GM19324 (cell line): Measurements from ENCODE around the gene PRTG.
"Not testable (repeated sequence)": the region's sequence is repeated elsewhere in the genome, so short reads cannot be mapped to it uniquely, and the experiment has no call there.

Experiments used
- ATAC-seq: cut with Tn5 transposase; IDR thresholded peaks from one replicate; pipeline ENCODE4 v1.9.1; 2021; ENCODE audit warnings: mild to moderate bottlenecking, moderate library complexity; ENCODE audit not compliant: unreplicated experiment, low FRiP score

Gene PRTG

DNA sequence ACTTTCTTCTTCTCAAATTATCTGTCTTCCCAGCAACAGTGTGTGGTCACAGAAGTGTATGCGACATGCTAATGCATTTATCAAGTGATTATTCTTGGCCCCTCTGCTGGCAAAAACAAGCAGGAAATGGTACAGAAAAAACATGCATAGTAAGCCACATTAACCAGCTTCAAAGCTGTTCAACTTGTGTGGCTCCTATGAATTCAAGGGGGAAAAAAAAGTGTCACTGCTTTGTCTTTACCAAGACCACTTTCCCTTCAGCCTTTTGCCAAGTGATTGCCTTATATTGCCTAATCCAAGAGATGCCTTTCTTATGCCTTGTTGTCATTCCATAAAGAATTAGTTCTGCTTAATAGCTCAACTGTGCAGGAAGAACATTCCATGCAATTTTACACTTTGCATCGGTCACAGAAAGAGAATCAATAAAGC lies 39.1 kb downstream of the PRTG start:
- no peak for ATAC-seq

DNA sequence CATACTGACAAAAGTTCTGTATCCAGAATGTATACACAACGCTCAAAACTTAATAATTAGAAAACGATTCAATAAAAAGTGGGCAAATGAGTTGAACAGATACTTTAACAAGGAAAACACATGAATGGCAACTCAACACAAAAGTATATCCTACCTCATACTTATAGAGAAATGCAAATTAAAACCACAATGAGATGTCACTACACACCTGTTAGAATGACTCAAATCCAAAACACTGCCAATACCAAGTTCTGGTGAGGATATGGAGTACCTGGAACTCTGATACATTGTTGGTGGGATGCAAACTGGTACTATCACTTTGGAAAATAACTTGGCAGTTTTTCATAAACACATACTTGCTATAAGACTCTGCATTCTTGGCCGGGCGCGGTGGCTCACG lies 42.1 kb downstream of the PRTG start:
- ATAC-seq = no peak

DNA sequence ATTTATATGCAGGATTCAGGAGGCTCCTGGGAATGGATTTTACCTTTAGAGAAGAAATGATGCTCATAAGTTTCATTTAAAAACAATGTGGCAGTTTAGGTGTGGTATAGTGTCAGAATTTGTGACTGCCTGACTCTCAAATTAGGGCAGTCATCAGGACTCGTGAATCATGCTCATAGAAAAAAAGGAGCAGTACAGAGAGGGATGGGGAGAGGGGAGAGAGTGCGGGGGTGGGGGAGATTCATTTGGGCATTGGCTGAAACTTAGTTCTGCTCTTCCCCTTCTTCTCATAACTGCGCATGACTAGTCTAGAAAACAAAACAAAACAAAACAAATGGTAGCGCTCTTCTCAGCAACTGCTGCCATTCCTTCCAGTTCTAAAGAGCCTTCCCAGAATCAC lies 44.3 kb downstream of the PRTG start:
- no peak for ATAC-seq

DNA sequence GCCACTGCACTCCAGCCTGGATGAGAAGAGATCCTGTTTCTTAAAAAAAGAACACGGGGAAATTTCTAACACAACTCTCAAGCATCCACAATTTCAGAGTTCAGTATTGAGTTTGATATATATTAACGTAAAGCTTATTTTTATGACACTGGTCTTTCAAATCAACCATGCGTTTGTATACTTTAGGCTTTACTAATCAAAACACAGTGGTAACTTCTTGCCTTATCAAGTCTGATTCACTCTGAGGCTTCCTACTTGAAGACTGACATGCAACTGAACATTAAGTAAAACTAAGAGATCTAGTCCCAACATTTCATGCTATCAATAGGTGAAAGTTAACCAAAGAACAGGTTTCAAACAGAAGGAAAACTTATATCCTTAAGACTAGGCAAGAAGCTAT lies 46.7 kb downstream of the PRTG start:
- ATAC-seq = no peak

DNA sequence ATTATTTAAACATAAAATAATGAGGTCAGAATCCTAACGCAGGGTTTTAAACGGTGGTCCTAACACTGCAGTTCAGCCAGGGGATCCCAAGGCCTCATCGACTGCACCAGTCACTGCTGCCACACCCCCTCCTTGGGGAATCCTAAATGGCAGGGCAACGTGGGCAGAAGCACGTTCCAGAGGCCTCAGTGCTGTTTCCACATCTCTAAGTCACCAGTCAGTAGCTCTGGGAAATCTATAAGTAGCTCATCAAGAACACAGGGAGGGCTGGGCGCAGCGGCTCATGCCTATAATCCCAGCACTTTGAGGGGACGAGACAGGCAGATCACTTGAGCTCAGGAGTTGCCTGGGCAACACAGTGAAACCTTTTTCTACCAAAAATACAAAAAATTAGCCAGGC lies 47.5 kb downstream of the PRTG start:
- no peak for ATAC-seq

DNA sequence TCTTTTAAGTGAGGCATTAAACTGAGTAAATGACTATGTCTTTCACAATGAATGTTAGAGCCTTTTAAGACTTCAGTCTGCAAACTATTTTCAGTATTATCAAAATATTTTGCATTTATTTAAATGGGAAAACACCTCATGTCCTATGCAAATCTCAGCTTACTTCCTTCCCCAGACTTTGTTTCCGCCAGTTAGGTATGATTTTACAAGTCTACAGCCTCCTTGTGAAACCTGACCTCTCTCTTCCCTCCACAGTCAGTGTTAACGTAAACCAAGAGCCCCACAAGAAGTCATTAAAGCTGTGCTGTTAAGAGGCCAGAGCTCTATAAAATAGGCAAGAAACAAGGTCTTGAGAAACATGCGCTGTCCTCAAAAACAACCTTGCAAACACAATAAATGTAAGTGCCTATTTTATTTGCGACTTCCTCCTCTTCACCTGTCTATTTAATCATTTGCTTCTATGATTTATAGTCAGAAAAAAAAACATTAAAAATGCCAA lies 48.3 kb downstream of the PRTG start:
- no peak for ATAC-seq

DNA sequence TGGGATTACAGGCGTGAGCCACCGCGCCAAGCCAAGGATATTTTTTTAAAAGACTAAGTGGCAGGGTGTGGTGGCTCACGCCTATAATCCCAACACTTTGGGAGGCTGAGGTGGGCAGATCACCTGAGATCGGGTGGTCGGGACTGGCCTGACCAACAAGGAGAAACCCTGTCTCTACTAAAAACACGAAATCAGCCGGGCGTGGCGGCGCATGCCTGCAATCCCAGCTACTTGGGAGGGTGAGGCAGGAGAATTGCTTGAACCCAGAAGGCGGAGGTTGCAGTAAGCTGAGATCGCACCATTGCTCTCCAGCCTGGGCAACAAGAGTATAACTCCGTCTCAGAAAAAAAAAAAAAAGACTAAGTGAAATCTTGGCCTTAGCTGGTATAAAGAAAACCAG lies 49.8 kb downstream of the PRTG start:
- ATAC-seq = not testable (repeated sequence)

DNA sequence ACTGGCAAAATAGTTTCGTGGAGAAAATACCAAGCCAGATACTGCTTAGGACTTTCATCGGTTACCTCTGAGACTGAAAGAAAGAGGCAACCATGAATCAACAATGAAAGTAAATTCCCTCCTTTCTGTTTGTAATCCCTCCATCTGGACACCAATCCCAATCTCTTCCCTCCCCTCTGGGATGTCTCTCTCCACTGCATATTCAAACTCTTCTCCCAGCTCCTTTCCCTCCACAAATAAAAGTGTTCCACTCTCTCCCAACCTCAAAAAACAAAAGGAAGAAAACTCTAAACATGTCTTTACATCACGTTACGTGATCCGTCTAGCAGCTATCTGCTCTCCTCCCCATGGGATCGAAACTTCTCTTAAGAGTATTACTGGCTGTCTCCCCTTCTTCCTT lies 55.2 kb downstream of the PRTG start:
- ATAC-seq = no peak

DNA sequence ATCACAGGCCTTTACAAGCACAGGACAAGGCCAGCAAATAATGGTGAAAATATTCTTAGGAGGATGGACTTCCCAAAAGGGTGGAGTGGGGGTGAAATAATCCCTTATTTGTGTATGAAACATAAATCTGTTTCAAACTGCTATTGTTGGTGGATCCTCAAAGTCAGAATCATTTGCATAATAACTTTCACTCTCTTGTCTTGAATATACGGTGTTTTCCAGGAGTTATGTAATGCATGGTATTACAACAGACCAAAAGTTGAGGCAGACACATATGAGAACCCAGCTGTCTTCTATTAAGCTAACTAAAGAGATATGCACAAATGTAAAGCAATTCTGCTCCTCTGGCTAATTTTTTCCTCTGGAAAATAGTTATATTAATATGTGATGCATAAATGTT lies 57.7 kb downstream of the PRTG start:
- no peak for ATAC-seq

DNA sequence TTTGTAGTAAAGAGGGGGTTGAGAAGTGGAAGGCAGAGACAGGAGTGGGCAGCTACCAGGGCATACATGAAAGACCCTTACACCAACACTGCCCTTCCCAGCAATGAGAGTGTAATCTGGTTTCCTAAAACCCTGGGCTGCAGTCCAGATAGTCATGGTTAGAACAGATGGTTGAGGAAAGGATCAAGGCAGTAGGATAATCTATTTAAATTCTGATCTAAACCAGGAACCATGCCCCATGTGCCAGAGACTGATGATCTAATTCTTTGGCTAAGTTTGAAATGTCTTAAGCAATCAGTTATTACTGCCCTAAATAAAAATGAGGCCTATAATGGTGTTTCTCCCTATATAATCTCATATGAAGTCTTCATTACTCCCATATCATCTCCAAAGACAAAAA lies 59.6 kb downstream of the PRTG start:
- no peak for ATAC-seq

DNA sequence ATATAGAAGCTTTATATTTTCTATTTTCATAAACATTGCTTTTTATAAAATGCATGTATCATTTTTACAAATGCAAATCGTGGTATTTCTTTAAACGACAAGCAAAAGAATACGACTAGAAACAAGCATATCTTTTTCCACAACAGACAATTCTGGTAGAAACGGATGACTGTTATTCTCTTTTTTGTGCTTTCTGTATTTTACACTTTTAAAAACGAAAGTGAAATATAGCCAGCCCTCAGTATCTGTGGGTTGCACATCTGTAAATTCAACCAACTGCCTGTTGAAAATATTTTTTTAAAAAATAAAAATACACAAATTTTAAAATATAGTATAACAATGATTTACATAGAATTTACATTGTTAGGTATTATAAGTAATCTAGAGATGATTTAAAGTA lies 61.3 kb downstream of the PRTG start:
- no peak for ATAC-seq

DNA sequence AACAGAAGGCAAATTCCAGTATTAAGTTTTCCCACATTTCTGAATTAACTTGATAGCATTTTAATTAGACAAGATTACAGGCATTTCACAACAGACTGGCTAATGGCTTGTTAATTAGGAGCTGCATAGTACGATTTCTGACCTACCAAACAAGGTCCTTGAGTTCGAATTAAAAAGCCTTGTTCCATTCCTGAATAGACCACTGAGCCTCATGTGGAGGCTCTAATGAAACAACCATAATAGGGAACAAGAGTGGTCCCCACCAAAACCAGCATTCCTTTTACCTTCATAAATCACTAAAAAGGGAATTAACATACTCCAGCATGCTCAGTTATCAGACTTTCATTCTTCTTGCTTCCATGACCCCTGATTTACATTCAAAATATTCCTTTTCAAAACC lies 66.4 kb downstream of the PRTG start:
- no peak for ATAC-seq

DNA sequence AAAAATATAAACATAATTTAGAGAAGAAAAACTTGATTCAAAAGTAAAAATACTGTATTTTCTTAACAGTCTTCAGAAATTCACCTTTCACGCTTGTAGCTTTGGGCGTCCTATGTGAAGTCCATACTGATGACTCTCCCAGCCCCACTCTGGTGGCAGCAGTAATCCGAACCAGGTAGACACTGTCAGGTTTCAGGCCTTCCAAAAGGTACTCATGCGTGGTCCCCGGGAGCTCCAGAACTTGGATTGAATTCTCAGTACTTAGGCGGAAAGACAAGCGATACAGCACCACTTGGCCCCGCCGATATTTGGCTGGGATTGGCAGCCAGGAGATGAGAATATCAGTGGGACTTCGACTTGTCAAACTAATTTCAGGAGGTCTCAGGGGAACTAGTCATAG lies 69.7 kb downstream of the PRTG start:
- no peak for ATAC-seq

DNA sequence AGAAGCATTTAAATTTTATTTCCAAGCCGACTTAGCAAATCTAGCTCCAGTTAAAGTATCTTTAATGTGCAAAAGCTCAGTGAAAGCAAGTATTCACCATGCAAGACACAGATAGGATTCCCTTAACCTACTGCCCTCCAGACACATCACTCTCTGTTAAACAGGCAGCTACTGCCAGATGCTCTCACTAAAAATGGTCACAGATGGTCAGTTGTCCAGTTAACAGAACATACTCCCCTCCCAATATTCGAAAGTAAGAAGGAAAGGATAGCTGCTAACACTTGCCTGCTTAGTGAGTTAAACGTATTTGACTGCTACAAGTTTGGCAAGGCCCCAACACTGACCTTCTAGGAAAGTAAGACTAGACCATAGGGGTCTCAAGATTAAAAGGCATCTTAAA lies 73.7 kb downstream of the PRTG start:
- no peak for ATAC-seq

DNA sequence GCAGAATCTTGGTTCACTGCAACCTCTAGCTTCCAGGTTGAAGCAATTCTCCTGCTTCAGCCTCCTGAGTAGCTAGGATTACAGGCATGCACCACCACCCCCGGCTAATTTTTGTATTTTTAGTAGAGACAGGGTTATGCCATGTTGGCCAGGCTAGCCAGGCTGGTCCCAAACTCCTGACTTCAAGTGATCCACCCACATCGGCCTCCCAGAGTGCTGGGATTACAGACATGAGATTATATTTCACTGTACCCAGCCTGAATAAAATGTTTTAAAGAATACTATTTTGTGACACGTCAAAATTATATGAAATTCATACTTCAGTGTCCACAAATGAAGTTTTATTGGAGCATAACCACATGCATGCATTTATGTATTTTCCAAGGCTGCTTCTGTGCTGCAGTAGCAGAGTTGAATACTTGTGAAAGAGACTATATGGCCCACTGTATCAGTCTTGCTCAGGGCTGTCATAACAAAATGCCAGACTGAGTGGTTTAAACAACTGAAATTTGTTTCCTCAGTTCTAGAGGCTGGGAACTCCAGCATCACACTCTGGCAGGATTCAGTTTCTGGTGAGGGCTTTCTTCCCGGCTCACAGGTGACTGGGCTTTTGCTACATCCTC lies 77.2 kb downstream of the PRTG start:
- no peak for ATAC-seq

DNA sequence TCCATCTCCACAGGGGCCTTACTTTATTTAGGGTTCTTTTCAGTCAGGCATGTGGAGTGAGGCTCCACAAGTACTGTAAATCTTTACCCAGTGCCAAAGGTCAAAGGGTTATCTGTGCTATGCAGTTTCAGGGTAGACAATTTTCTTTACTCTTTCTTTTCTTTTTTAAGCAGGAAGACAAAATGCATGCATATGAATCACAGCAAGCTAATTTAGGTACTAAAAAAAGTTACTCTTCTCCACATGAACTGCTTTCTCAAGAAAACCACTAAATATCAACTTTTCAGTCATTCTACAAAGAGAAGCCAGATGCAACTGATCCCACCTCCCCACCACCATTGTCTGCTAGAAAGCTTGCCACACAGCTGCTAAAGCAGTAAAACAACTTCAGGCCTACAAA lies 81.5 kb downstream of the PRTG start:
- ATAC-seq = no peak

DNA sequence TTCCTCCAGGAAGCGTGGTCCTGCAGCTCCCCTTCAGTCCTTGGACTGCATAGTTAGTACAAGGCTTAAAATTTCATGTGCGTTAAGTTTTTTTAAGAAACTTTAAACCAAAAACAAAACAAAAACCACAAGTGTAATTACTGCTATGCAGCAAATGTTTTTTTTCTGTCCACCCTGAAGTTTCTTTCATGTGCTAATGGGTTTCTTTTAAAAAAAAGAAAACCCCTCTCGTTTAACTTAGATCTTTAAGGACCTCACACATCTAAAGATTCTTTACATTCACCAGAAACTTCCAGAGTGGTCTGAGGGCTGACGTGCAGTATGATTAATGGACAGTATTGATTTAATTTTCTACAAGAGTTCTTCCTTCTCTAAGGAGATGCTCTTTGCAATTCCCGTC lies 82.8 kb downstream of the PRTG start:
- ATAC-seq = no peak

DNA sequence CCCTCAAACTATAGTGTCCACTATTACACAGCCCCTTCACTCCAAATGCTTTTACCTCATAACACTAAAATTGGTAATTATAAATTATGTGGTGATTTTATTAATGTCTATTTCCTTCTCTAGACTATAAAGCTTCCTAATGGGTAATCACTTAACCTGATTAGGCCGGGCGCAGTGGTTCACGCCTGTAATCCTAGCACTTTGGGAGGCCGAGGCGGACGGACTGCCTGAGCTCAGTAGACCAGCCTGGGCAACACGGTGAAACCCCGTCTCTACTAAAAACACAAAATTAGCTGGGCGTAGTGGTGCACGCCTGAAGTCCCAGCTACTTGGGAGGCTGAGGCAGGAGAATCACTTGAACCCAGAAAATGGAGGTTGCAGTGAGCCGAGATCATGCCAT lies 83.5 kb downstream of the PRTG start:
- no peak for ATAC-seq

DNA sequence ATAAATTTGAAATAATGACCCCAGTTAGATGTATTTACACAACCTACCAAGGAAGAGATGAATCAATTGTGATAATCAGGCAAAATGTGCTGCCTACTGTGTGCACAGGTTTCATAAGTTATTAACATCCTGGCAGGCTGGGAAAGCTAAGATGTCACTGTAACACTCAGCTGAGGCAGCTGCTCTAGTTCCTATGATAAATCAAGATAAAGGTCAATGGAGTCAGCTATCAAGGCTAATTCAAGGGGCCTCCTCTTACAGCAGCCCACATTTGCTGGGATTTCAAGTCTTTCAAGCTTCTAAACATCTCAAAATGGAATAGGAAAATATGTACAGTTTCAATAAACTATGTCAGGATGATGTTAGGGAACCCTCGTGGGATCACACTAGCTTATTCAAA lies 84.1 kb downstream of the PRTG start:
- ATAC-seq = no peak

DNA sequence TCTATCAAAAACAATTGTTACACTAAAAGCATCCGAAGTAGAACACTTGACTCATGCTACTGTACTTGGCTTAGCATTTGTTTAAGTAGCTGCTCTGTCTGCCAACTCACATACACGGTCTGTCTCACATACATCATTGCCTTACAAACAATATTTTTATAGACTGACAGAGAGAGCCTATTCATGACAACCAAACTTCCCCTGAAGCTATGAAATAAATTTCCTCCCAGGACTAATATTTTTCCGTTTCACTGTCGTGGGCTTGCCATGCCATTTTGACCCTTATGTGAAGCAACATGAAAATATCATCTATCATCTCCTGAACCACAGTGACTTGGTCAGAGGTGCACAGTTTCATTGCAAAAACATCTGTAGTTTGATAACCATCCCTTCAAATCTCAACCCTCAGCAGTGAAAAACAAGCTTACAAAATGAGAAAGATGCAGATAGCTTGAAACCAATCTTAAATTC lies 88.4 kb downstream of the PRTG start:
- ATAC-seq = no peak

DNA sequence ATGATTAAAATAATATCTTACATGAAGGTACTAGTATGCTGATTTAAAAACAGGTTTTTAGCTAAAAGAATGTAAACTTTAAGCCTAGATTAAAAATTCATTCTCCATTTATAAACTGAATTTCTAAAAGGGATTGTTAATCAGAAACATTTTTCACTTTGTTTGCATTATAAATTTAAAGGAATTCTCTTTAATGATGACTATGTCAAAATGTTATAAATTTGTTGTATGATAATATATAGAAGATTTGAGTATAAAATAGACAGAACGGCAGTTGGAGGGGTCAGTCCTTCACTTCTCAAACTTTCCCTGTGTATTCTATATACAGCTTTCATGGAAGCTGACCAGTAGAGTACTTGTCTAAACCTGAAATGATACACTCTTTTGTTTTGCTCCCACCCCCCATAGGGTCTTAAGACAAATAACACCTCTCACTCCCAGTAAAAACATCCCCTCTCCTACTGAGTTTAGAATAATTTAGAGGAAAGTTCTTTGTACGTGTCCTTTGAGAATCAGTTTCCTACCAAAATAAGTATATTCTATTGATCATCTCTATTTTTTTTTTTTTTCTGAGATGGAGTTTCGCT lies 90.0 kb downstream of the PRTG start:
- ATAC-seq = no peak

DNA sequence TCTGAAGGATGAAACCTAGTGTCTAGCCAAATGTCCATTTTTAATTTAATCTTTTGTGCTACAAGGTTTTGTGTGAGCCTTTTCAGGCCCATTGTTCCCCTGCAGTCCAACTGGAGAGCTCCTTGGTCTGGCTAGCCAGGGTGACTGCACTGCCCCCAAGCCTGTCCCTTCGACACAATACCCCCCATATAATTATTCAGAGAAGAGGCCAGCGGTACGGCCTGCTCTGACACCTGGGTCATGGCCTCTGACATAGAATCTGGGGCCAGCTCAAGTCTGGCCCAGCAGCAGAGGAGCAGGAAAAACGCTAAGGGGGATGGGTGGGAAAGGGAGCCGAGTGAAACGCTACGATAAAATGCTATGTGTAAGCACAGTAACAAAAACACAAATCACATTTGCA lies 90.6 kb downstream of the PRTG start:
- no peak for ATAC-seq

DNA sequence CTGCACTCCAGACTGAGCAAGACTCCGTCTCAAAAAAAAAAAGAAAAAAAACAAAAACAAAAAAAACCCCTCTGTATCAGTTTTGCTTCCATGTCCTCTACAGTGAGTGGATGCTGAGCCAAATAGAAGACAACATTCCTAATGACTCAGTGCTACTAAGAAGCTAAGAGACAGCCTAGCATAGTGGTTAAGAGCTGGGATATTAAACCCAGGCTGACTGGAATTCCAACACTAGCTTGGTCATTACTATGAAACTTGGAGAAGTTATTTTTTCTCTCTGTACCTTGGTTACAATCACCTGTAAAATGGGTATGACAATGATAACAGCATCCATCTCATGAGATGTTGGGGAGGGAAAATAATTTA lies 93.9 kb downstream of the PRTG start:
- ATAC-seq = no peak
